GM12878 (cell line): ENCODE measurements around the gene ZBTB4. TPM values are rescaled to one million over a fixed set of nuclear protein-coding genes. Genes with fewer than 3 reads are reported as not detected.

Experiments used
- ATAC-seq: fragments of 200-7000 bp; cut with Tn5 transposase; 3 replicates; pipeline ENCODE4 v1.9.1; 2020; ENCODE audit warnings: mild to moderate bottlenecking, moderate library complexity
- BruUV-seq: library from RNA; stranded (reverse); fragments of 400-500 nt; replicated peaks from 2 replicates; lab custom pipeline; 2021; lab: Mats Ljungman, UMichigan
- CTCF ChIA-PET: fragments of 300-600 bp; sonication (Branson Sonifier 250); formaldehyde crosslinking; extraction: SDS; loops from one replicate; lab custom pipeline; 2021; ENCODE audit warnings: inconsistent platforms; lab: Yijun Ruan, JAX
- POLR2A ChIA-PET: fragments of 350-600 bp; formaldehyde crosslinking; extraction: SDS; loops from one replicate; lab custom pipeline; 2021; ENCODE audit warnings: inconsistent platforms; lab: Charles Lee
- RAD21 ChIA-PET: fragments of 300-600 bp; sonication (Branson Sonifier 250); formaldehyde crosslinking; loops from one replicate; lab custom pipeline; 2023; ENCODE audit warnings: antibody characterized with exemption; ENCODE audit not compliant: unreplicated experiment; lab: Charles Lee
- SMC1A ChIA-PET: fragments of 300-600 bp; sonication (Branson Sonifier 250); formaldehyde crosslinking; loops from one replicate; lab custom pipeline; 2023; ENCODE audit not compliant: unreplicated experiment, uncharacterized antibody; lab: Charles Lee
- DNase-seq: peaks from one replicate; pipeline ENCODE4 v3.0.0-alpha.2; 2011; ENCODE audit warnings: low read depth, low spot score
- FAIRE-seq: peaks from 3 replicates; lab custom pipeline; 2011; peaks lifted over from hg19 to GRCh38; lab: Jason Lieb, UNC
- H2AFZ ChIP-seq: 2 replicates; pipeline ENCODE4 v1.6.0; 2011; ENCODE audit warnings: low read depth, low read length, control low read depth; ENCODE audit not compliant: control insufficient read depth
- H3K27ac ChIP-seq: 2 replicates; pipeline ENCODE4 v1.5.1; 2011; ENCODE audit warnings: control low read depth; ENCODE audit not compliant: control insufficient read depth, insufficient read depth
- H3K27me3 ChIP-seq, 2 experiments: replicated peaks in 1 of 2; 2 replicates each; pipeline versions ENCODE4 v1.6.0 to v1.6.1; 2011; ENCODE audit warnings: low read length in 1 of 2; ENCODE audit not compliant: control insufficient read depth in 2 of 2, insufficient read depth in 2 of 2
- H3K36me3 ChIP-seq, 2 experiments: 2 replicates each; pipeline ENCODE4 v1.5.1; 2011; ENCODE audit warnings: low read length in 1 of 2; ENCODE audit not compliant: control insufficient read depth in 2 of 2, insufficient read depth in 2 of 2
- H3K4me1 ChIP-seq: 2 replicates; pipeline ENCODE4 v1.6.1; 2011; ENCODE audit warnings: mild to moderate bottlenecking, low read length, moderate library complexity, mixed read lengths; ENCODE audit not compliant: control insufficient read depth, insufficient read depth
- H3K4me2 ChIP-seq: 2 replicates; pipeline ENCODE4 v1.6.0; 2011; ENCODE audit warnings: control low read depth; ENCODE audit not compliant: control insufficient read depth, insufficient read depth
- H3K4me3 ChIP-seq: fragments of 200-600 bp; sonication (generic); 2 replicates; pipeline ENCODE4 v1.5.1; 2016
- H3K79me2 ChIP-seq: 2 replicates; pipeline ENCODE4 v1.6.0; 2011; ENCODE audit warnings: low read length; ENCODE audit not compliant: control insufficient read depth, insufficient read depth
- H3K9ac ChIP-seq: 2 replicates; pipeline ENCODE4 v1.8.0; 2011; ENCODE audit warnings: low read length, control low read depth, mixed read lengths; ENCODE audit not compliant: control insufficient read depth, insufficient read depth
- H3K9me3 ChIP-seq: replicated peaks from 3 replicates; pipeline ENCODE4 v1.5.1; 2011; ENCODE audit warnings: mild to moderate bottlenecking, low read length; ENCODE audit not compliant: control insufficient read depth, insufficient read depth
- H4K20me1 ChIP-seq: 2 replicates; pipeline ENCODE4 v1.6.0; 2011; ENCODE audit not compliant: control insufficient read depth, insufficient read depth
- ASH2L ChIP-seq: fragments of 300-600, 200-600 bp; sonication (generic); IDR thresholded peaks from 2 replicates; pipeline ENCODE4 v1.6.1; 2017; ENCODE audit warnings: low read depth, mild to moderate bottlenecking, borderline replicate concordance
- NFXL1 ChIP-seq: fragments of 450-650 bp; IDR thresholded peaks from 2 replicates; pipeline ENCODE4 v1.6.1; 2017; ENCODE audit warnings: antibody characterized with exemption, mild to moderate bottlenecking, borderline replicate concordance
- NR2F1 ChIP-seq: fragments of 450-650 bp; conservative IDR thresholded peaks from 2 replicates; pipeline ENCODE4 v1.6.1; 2017; ENCODE audit warnings: mild to moderate bottlenecking
- PBX3 ChIP-seq: IDR thresholded peaks from 2 replicates; pipeline ENCODE4 v1.6.1; 2011; ENCODE audit warnings: mild to moderate bottlenecking, low read depth, low read length, moderate library complexity; ENCODE audit not compliant: insufficient replicate concordance
- POLR2AphosphoS2 ChIP-seq: IDR thresholded peaks from 2 replicates; pipeline ENCODE4 v1.6.1; 2011; ENCODE audit warnings: low read depth, mild to moderate bottlenecking, low read length, improper control_type of control experiment, moderate library complexity
- POU2F2 ChIP-seq: IDR thresholded peaks from 3 replicates; pipeline ENCODE4 v1.6.1; 2011; ENCODE audit warnings: low read depth, mild to moderate bottlenecking, low read length, borderline replicate concordance
- SMARCA5 ChIP-seq: fragments of 450-650 bp; IDR thresholded peaks from 2 replicates; pipeline ENCODE4 v1.6.1; 2017; ENCODE audit warnings: mild to moderate bottlenecking
- TBL1XR1 ChIP-seq: IDR thresholded peaks from 2 replicates; pipeline ENCODE4 v1.6.1; 2012; ENCODE audit warnings: low read depth, low read length, improper control_type of control experiment
- ZBTB33 ChIP-seq: fragments of 450-650 bp; IDR thresholded peaks from 2 replicates; pipeline ENCODE4 v1.6.1; 2017; ENCODE audit warnings: mild to moderate bottlenecking
- WGBS: methylation state at CpG from one replicate; pipeline ENCODE4 v1.1.6; 2016; ENCODE audit warnings: low lambda C conversion rate; ENCODE audit not compliant: insufficient replicate concordance, insufficient coverage; ENCODE audit errors: missing lambda C conversion rate; 5-methylcytosine and 5-hydroxymethylcytosine counted together
- in situ Hi-C: fragments of 300-500 bp; cut with MboI; formaldehyde crosslinking; loops from 9 replicates; pipeline ENCODE4 v1.14.3; 2018; ENCODE audit warnings: mixed read lengths
- intact Hi-C: fragments of 100-400 bp; cut with micrococcal nuclease; formaldehyde crosslinking; loops from one replicate; pipeline ENCODE4 v1.14.2; 2022; ENCODE audit not compliant: unreplicated experiment
- polyA plus RNA-seq, 11 experiments: library from polyadenylated mRNA; depleted of rRNA in 4 of 11; unstranded in 6 of 11; stranded (reverse) in 5 of 11; fragments of >200 nt; fragmentation: Nextera tagmentation in 4 of 11; fragmentation: Illumina TruSeq in 1 of 11; extraction: Ambion mirVana in 4 of 11; extraction: Trizol in 1 of 11; gene quantifications; 1 replicate in 1 of 11; 2 replicates in 10 of 11; pipeline versions ENCODE4 v1.2.1 to v1.2.3, GENCODE V29; 2011 to 2016; ENCODE audit warnings: inconsistent platforms in 2 of 11, missing spikeins in 2 of 11, low read depth in 1 of 11
- total RNA-seq, 4 experiments: library from RNA; depleted of rRNA in 3 of 4; stranded (reverse); fragments of >200 nt in 3 of 4; fragmentation: Illumina TruSeq in 1 of 4; extraction: Trizol in 1 of 4; gene quantifications; 2 replicates each; pipeline versions ENCODE4 v1.2.1 to v1.2.3, GENCODE V29; 2013 to 2021

The ZBTB4 gene
- total and polyA plus RNA-seq, 10 of the 15 experiments (the other 5 are each of a cell fraction or from before 2014, with no cell fraction given): 2.0 to 14.9 (median 6.9) TPM

GRCh38 chr17:7437369-7437863 lies 42.0 kb downstream of the ZBTB4 start:
- CTCF ChIA-PET: interaction anchor here (0.7 to 3.4 kb wide), 18 partner anchors 9 to 973 kb away, joined by 3 to 58 read pairs (median 6); partner anchors contain the start of genes ACAP1, CD68, CHRNB1 and POLR2A
- SMC1A ChIA-PET: interaction anchor here (1.3 to 3.4 kb wide), 3 partner anchors 82 to 124 kb away, joined by 5 to 35 read pairs (median 5); partner anchors contain the start of gene TNFSF13
- ATAC-seq (no peak), DNase-seq (no peak), FAIRE-seq (no peak)
- intact Hi-C loops: loop anchor here (5.0 to 10.0 kb wide), 4 partner anchors 35 to 393 kb away; partner anchors contain the start of genes KCTD11, SENP3, SLC16A11 and TMEM256
- H3K79me2 ChIP-seq: peaks cover 6% of the 10 kb centered on the region
- peaks cover 29% of the 10 kb centered on the region for H3K4me1 ChIP-seq
- WGBS: 70% methylated on average over 30 of the region's 31 CpGs
- BruUV-seq: no TSS peak
- no peaks in the 10 kb centered on the region for H3K36me3 ChIP-seq
- H3K9ac ChIP-seq: no peak overlapping the region
- H3K4me3 ChIP-seq: peak overlapping the region; percentile 33; the same call in 1 of the 2 replicates
- peaks cover 0 to 4% of the 10 kb centered on the region in 2 experiments; a peak in 2 of 4 replicates for H3K27me3 ChIP-seq
- in situ Hi-C loops: no loop called here
- H3K27ac ChIP-seq: no peak overlapping the region
- peak overlapping the region; percentile 85 for H3K4me2 ChIP-seq
- RAD21 ChIA-PET: interaction anchor here (0.8 to 3.0 kb wide), 11 partner anchors 34 to 250 kb away, joined by 3 to 21 read pairs (median 5); partner anchors contain the start of genes CD68, MPDU1, POLR2A and TMEM256
- TF ChIP-seq POU2F2 (no peak), ZBTB33 (no peak), SMARCA5 (no peak), NR2F1 (no peak), POLR2AphosphoS2 (no peak), TBL1XR1 (no peak), NFXL1 (no peak), ASH2L (no peak), PBX3 (no peak)
- TF ChIP-seq, all 136 proteins: peak for 0
- H3K9me3 ChIP-seq: no peaks in the 10 kb centered on the region
- no peaks in the 10 kb centered on the region for H4K20me1 ChIP-seq
- no peak overlapping the region for H2AFZ ChIP-seq
- POLR2A ChIA-PET: interaction anchor here (1.3 to 8.2 kb wide), 6 partner anchors 8 to 81 kb away, joined by 3 to 63 read pairs (median 10); partner anchors contain the start of genes CHRNB1, POLR2A and ZBTB4
